HL-60 (cell line): ENCODE data around the gene OR7C2.

Experiments
- DNase-seq, 2 experiments: peaks; one replicate each; pipeline ENCODE4 v3.0.0-alpha.2; 2010 to 2020; ENCODE audit warnings: low read depth in 1 of 2, low spot score in 1 of 2
- H3K27ac ChIP-seq: fragments of 250-450 bp; sonication (Bioruptor Pico); replicated peaks from 2 replicates; pipeline ENCODE4 v1.5.1; 2020; ENCODE audit warnings: mild to moderate bottlenecking, moderate library complexity
- H3K27me3 ChIP-seq: fragments of 250-450 bp; sonication (Bioruptor Pico); 2 replicates; pipeline ENCODE4 v1.5.1; 2021; ENCODE audit warnings: mild to moderate bottlenecking, moderate library complexity; ENCODE audit not compliant: insufficient read depth, poor library complexity, severe bottlenecking
- H3K4me3 ChIP-seq: replicated peaks from 2 replicates; pipeline ENCODE4 v1.5.1; 2011; ENCODE audit warnings: mild to moderate bottlenecking, control low read depth, low read length; ENCODE audit not compliant: insufficient read depth
- GABPA ChIP-seq: IDR thresholded peaks from 2 replicates; pipeline ENCODE4 v1.6.1; 2012; ENCODE audit warnings: low read depth
- POLR2AphosphoS5 ChIP-seq: IDR thresholded peaks from 2 replicates; pipeline ENCODE4 v1.6.1; 2012; ENCODE audit warnings: low read depth
- REST ChIP-seq: IDR thresholded peaks from 2 replicates; pipeline ENCODE4 v1.6.1; 2012; ENCODE audit warnings: low read depth; ENCODE audit not compliant: insufficient replicate concordance
- SPI1 ChIP-seq: IDR thresholded peaks from 2 replicates; pipeline ENCODE4 v1.6.1; 2012; ENCODE audit warnings: low read depth, mild to moderate bottlenecking, borderline replicate concordance
- long read RNA-seq: library from polyadenylated mRNA; unstranded; transcript quantifications from one replicate; pipeline ENCODE4 v2.0.0, GENCODE V29; 2020
- TF ChIP-seq, protein P1 (sequence below): IDR thresholded peaks from one replicate; pipeline ENCODE4 v1.5.1; 2011; ENCODE audit warnings: low read length, control low read depth, inconsistent platforms; ENCODE audit not compliant: insufficient read depth

The OR7C2 gene
- long read RNA-seq, result 0 reads

- Histone ChIP-seq H3K27ac (no peak within 1 kb of the TSS), H3K27me3 (no peaks in the 10 kb centered on the region), H3K4me3 (no peak within 1 kb of the TSS)
- DNase-seq, result no peak
- TF ChIP-seq POLR2AphosphoS5 (no peak), REST (no peak), GABPA (no peak), SPI1 (no peak)
- TF ChIP-seq, protein P1, sequence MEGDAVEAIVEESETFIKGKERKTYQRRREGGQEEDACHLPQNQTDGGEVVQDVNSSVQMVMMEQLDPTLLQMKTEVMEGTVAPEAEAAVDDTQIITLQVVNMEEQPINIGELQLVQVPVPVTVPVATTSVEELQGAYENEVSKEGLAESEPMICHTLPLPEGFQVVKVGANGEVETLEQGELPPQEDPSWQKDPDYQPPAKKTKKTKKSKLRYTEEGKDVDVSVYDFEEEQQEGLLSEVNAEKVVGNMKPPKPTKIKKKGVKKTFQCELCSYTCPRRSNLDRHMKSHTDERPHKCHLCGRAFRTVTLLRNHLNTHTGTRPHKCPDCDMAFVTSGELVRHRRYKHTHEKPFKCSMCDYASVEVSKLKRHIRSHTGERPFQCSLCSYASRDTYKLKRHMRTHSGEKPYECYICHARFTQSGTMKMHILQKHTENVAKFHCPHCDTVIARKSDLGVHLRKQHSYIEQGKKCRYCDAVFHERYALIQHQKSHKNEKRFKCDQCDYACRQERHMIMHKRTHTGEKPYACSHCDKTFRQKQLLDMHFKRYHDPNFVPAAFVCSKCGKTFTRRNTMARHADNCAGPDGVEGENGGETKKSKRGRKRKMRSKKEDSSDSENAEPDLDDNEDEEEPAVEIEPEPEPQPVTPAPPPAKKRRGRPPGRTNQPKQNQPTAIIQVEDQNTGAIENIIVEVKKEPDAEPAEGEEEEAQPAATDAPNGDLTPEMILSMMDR, result no peak
These were observed at the start of gene OR7C2 for GRCh38 chr19:14941189-14941588. TSS of gene OR7C2 (plus strand) at chr19:14941489. CDS start at chr19:14941489, 0 bp downstream.

GRCh38 chr19:14901675-14902260 is 39.5 kb upstream of the OR7C2 start:
- H3K27ac ChIP-seq, result no peak overlapping the region
- no peak overlapping the region for H3K4me3 ChIP-seq
- no peak for DNase-seq
- TF ChIP-seq GABPA (no peak), SPI1 (no peak), REST (no peak)
- TF ChIP-seq, protein P1, result no peak
- peaks cover 7% of the 10 kb centered on the region for H3K27me3 ChIP-seq

DNA sequence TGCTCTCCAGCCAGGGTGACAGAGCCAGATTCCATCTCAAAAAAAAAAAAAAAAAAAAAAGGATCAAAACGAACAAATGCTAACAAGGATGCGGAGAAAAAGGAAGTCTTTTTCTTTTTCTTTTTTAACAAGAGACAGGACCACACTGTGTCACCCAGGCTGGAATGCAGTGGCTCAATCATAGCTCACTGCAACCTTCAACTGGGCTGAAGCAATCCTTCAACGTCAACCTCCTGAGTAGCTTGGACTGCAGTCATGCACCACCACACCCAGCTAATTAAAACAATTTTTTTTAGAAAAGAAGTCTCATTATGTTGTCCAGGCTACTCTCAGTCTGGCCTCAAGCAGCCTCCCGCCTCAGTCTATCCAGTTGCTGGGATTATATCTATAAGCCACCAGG is 34.6 kb upstream of the OR7C2 start:
- Histone ChIP-seq H3K27me3 (peaks cover 7% of the 10 kb centered on the region), H3K4me3 (no peak overlapping the region), H3K27ac (no peak overlapping the region)
- TF ChIP-seq, protein P1, result no peak
- TF ChIP-seq SPI1 (no peak), GABPA (no peak), REST (no peak), POLR2AphosphoS5 (no peak)
- DNase-seq, result no peak
